H1 (cell line): ENCODE data around the gene EXTL1. TPM values are rescaled to one million over a fixed set of nuclear protein-coding genes. Genes with fewer than 3 reads are reported as not detected.

Source experiments
- KDM5A ChIP-seq: fragments of 200-600 bp; IDR thresholded peaks from 2 replicates; pipeline ENCODE4 v1.7.1; 2012; ENCODE audit warnings: mild to moderate bottlenecking, low read length, inconsistent platforms, mixed read lengths
- NRF1 ChIP-seq: IDR thresholded peaks from 2 replicates; pipeline ENCODE4 v1.6.1; 2011; ENCODE audit warnings: mild to moderate bottlenecking, low read depth, low read length, improper control_type of control experiment
- polyA plus RNA-seq, 7 experiments: library from polyadenylated mRNA; depleted of rRNA in 3 of 7; stranded (reverse) in 5 of 7; unstranded in 2 of 7; fragments of >200 nt in 5 of 7; fragments of 200-250 nt in 2 of 7; gene quantifications; 1 replicate in 5 of 7; 2 replicates in 1 of 7; 4 replicates in 1 of 7; pipeline versions ENCODE4 v1.2.1 to v1.2.3, GENCODE V29; 2011 to 2013; ENCODE audit warnings: missing spikeins in 2 of 7, mixed read lengths in 2 of 7
- total RNA-seq: library from RNA; stranded (reverse); fragmentation: NEBNext Ultra II Directional; extraction: Animal tissue kit (Norgen Biotek cat#: 25700); gene quantifications from 2 replicates; pipeline ENCODE4 v1.2.1, GENCODE V29; 2021

Gene EXTL1
- total and polyA plus RNA-seq, 2 of the 8 experiments (the other 6 are each of a cell fraction or from before 2014, with no cell fraction given), result 0.89 to 1.2 TPM

DNA sequence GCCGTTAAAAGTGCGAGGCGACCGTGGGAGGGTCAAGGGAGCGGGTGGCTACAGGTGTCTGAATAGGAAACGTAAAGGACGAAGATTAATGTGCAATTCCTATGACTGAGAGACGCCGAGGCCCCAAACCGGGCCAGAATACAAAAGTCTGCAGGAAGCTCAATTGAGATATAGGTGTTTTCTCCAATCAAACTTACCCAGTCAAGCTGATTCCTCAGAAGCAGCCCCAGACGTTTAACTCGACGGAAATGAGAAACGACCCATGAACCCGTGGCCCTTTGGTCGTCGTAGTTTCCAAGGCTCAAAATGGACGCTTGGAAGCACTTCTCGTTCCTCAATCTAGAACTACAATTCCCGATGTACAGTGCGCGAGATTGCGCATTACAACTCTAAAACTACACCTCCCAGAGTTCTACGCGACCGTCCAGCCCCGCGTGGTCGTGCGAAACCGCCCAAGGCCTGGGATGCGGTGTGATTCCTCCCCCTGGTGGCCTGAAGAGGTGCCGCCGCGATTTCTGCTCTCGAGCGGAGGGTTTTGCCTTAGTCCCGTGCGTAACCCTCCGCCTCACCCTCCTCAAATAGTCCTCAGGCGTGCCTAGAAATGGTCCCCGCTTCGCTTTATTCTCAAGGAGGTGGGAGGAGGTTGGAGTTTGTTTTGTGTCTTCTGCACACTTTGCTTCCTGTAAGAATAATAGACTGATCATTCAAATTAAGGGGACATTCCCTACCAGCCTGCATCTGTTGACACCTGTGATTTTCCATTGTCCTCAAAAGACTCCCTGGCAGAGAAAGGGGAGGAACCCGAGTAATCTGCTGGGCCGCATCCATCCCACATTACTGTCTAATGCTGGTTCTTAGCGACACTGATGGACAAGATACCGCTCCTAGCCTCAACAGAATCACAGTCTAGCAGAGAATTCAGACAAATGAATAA is 23.5 kb upstream of the EXTL1 start, which contains the start of gene PAFAH2 (continued):
- TF ChIP-seq KDM5A (peak; percentile 52; the same call in 1 of the 2 replicates), NRF1 (no peak)
